Astrocyte of the spinal cord (primary cell): ENCODE results near the gene SMG9.

Source experiments
- DNase-seq: peaks from one replicate; pipeline ENCODE4 v3.0.0; 2011; ENCODE audit warnings: low read depth, low spot score
- H3K4me3 ChIP-seq: 2 replicates; pipeline ENCODE4 v1.5.1; 2011; ENCODE audit warnings: low read depth, mild to moderate bottlenecking, low read length, moderate library complexity
- in situ Hi-C: cut with HindIII; loops from 2 replicates; pipeline ENCODE4 v1.10.0; 2017; ENCODE audit warnings: low sequenced_read_pairs
- TF ChIP-seq, protein P1 (sequence below): IDR thresholded peaks from 2 replicates; pipeline ENCODE4 v1.5.1; 2012; ENCODE audit warnings: low read depth, mild to moderate bottlenecking, low read length, inconsistent platforms

SMG9 gene

DNA sequence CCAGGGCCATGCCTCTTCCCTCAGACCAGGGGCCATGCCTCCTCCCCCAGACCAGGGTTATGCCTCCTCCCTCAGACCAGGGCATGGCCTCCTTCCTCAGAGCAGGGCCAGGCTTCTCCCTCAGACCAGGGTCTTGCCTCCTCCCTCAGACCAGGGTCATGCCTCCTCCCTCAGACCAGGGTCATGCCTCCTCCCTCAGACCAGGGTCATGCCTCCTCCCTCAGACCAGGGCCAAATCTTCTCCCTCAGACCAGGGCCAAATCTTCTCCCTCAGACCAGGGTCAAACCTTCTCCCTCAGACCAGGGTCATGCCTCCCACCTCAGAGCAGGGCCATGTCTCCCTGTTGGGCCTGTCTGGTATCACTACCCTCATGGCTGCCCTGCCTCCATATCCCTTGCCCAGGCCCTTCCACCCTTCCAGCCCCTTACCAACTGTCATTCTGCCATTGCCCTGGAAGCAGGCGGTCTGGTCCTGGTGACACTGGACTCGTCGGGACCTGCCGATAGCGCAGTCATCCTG, 43.3 kb upstream of the SMG9 start:
- DNase-seq: no peak
- in situ Hi-C loops: no loop called here
- TF ChIP-seq, protein P1, sequence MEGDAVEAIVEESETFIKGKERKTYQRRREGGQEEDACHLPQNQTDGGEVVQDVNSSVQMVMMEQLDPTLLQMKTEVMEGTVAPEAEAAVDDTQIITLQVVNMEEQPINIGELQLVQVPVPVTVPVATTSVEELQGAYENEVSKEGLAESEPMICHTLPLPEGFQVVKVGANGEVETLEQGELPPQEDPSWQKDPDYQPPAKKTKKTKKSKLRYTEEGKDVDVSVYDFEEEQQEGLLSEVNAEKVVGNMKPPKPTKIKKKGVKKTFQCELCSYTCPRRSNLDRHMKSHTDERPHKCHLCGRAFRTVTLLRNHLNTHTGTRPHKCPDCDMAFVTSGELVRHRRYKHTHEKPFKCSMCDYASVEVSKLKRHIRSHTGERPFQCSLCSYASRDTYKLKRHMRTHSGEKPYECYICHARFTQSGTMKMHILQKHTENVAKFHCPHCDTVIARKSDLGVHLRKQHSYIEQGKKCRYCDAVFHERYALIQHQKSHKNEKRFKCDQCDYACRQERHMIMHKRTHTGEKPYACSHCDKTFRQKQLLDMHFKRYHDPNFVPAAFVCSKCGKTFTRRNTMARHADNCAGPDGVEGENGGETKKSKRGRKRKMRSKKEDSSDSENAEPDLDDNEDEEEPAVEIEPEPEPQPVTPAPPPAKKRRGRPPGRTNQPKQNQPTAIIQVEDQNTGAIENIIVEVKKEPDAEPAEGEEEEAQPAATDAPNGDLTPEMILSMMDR: no peak
- peak overlapping the region; percentile 36 for H3K4me3 ChIP-seq

DNA sequence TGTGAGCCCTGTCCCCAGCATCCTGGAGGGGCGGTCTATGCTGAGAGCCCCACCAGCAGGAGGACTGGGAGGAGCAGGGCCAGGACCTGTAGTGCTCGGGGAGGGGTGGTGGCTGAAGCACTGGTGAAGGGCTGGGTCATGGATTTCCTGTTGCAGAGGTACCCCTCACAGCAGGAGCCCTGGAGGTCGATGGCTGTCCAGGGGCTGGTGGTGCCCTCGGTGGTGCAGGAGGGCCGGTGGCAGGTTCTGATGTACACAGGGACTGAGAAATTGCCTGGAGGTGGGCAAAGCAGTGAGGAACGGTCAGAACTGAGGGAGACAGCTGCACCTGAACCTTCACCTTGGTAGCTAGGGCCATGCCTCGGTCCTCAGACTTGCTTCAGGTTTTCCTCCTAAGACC, 42.8 kb upstream of the SMG9 start:
- in situ Hi-C loops: no loop called here
- no peak for DNase-seq
- no peak overlapping the region for H3K4me3 ChIP-seq
- TF ChIP-seq, protein P1: no peak

DNA sequence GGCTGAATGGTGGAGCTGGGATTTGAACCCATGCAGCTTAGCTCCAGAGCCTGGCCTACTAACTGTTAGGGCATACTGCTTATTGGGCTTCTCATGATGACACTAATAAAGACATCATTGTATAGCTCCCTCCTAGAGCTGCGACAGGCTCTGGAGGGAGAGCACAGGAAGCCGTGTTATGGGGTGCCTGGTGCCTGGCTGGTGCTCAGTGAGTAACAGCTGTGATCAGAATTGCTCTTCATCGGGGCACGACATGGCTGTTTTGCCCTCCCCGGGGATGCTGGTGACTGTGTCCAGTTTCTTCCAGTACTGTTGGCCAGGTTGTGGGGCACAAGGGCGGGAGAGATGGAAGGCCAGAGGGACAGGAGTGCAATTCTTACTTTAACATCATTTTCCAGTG, 42.4 kb upstream of the SMG9 start:
- no peak for DNase-seq
- no peak overlapping the region for H3K4me3 ChIP-seq
- TF ChIP-seq, protein P1: no peak
- in situ Hi-C loops: no loop called here

DNA sequence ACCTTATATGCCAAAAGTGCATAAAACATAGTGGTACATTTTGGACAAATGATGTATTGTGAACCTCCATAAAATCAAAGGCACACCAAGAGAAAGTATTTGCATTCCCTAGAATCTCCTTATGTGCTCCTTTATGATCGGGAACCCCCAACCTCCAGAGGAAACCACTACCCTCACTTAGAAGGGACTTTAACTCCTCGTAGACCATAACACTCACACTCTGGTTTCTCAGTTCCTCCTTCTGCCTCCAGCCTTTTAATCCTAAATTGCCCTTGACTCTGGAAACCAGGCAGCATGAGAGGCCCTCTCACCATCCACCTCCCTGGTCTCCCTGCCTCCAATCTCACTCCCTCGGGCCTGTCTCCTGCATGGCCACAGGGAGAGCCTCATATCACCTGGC, 35.8 kb upstream of the SMG9 start:
- no peak overlapping the region for H3K4me3 ChIP-seq
- in situ Hi-C loops: no loop called here
- DNase-seq: no peak
- TF ChIP-seq, protein P1: no peak

DNA sequence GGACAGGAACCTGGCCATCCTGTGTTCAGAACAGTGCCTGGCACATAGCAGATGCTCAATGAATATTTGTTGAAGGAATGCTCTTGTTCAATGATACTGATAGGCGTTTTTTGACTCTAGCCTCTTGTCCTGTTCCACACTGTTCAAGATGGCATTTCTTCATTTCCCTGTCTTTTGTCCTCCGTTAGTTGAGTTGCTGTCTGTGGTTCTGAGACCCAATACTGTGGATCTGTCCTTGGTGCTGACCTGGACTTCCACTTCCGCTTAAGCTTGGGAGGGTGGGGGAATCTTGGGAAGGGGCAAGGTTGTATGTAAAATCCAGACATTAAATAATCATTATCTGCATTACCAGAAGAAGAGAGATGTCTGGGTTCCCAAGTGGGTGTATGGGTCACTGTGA, 34.3 kb upstream of the SMG9 start:
- TF ChIP-seq, protein P1: no peak
- DNase-seq: peak; percentile 52
- in situ Hi-C loops: no loop called here
- no peak overlapping the region for H3K4me3 ChIP-seq

DNA sequence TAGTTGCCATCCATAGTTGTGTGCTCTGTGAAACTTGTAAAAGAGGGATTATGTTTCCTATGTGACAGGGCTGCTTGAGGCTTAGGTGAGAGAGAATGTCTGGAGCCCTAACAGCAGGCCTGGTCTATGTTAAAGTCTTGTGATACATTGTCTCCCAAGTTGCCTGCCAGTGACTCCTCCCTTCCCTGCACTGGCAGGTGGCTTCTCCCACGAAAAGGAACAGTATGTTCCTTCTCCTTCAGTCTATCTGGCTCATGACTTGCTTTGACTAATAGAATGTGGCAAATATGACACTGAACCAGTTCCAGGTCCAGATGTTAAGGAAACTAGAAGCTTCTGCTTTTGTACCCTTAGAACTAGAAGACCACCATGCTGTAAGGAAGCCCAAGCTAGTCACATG, 31.9 kb upstream of the SMG9 start:
- no peak overlapping the region for H3K4me3 ChIP-seq
- in situ Hi-C loops: no loop called here
- TF ChIP-seq, protein P1: no peak
- DNase-seq: no peak
